HepG2 (cell line): ENCODE results near the gene KRTAP5-6. TPM values are rescaled to one million over a fixed set of nuclear protein-coding genes. Genes with fewer than 3 reads are reported as not detected.

Experiments used
- KAT2B ChIP-seq: fragments of 150-350 bp; IDR thresholded peaks from 2 replicates; pipeline ENCODE4 v1.6.1; 2014; ENCODE audit warnings: low read depth, low read length, borderline replicate concordance
- MTF1 ChIP-seq: sonication (generic); formaldehyde crosslinking; IDR thresholded peaks from 2 replicates; pipeline ENCODE4 v1.5.0; 2020; ENCODE audit warnings: missing genetic modification reagents
- RXRA ChIP-seq: sonication (generic); formaldehyde crosslinking; IDR thresholded peaks from 2 replicates; pipeline ENCODE4 v1.5.1; 2020; ENCODE audit warnings: missing genetic modification reagents
- ZNF263 ChIP-seq: sonication (generic); formaldehyde crosslinking; IDR thresholded peaks from 2 replicates; pipeline ENCODE4 v1.4.0; 2020; ENCODE audit warnings: missing genetic modification reagents
- ZNF326 ChIP-seq: sonication (generic); formaldehyde crosslinking; IDR thresholded peaks from 2 replicates; pipeline ENCODE4 v1.4.0; 2020; ENCODE audit warnings: missing genetic modification reagents, borderline replicate concordance
- polyA plus RNA-seq, 8 experiments: library from polyadenylated mRNA; depleted of rRNA in 3 of 8; stranded (reverse) in 7 of 8; unstranded in 1 of 8; fragments of >200 nt; fragmentation: Illumina TruSeq in 4 of 8; extraction: Trizol in 4 of 8; gene quantifications; 2 replicates each; pipeline versions ENCODE4 v1.2.1 to v1.2.3, GENCODE V29; 2011 to 2016; ENCODE audit warnings: low read depth in 4 of 8, missing spikeins in 1 of 8, mixed read lengths in 1 of 8; ENCODE audit not compliant: insufficient read depth in 1 of 8
- total RNA-seq, 5 experiments: library from RNA; depleted of rRNA; stranded (reverse); fragments of >200 nt; fragmentation: Illumina TruSeq; extraction: Trizol; gene quantifications; 2 replicates each; pipeline ENCODE4 v1.2.3, GENCODE V29; 2016; ENCODE audit warnings: low read depth in 1 of 5
- TF ChIP-seq, protein P1 (sequence below): sonication (generic); formaldehyde crosslinking; IDR thresholded peaks from 2 replicates; pipeline ENCODE4 v1.4.0; 2020; ENCODE audit warnings: mild to moderate bottlenecking, missing genetic modification reagents
- TF ChIP-seq, protein P2 (sequence below): sonication (generic); formaldehyde crosslinking; IDR thresholded peaks from 2 replicates; pipeline ENCODE4 v1.8.0; 2022; ENCODE audit warnings: missing genetic modification reagents, mild to moderate bottlenecking, inconsistent platforms, borderline replicate concordance
- TF ChIP-seq, protein P3 (sequence below), 2 experiments: sonication (generic) in 1 of 2; formaldehyde crosslinking in 1 of 2; IDR thresholded peaks; 2 replicates each; pipeline versions ENCODE4 v1.4.0 to v1.6.1; 2016 to 2020; ENCODE audit warnings: borderline replicate concordance in 1 of 2, low read depth in 1 of 2, mild to moderate bottlenecking in 1 of 2, missing genetic modification reagents in 1 of 2
- TF ChIP-seq, protein P4 (sequence below), 2 experiments: sonication (generic) in 1 of 2; formaldehyde crosslinking in 1 of 2; IDR thresholded peaks; 2 replicates each; pipeline versions ENCODE4 v1.5.1 to v1.6.1; 2011 to 2020; ENCODE audit warnings: borderline replicate concordance in 1 of 2, low read depth in 1 of 2, low read length in 1 of 2, mild to moderate bottlenecking in 1 of 2, missing genetic modification reagents in 1 of 2, moderate library complexity in 1 of 2

The KRTAP5-6 gene
- total and polyA plus RNA-seq, 2 of the 13 experiments (the other 11 are each of a cell fraction or from before 2014, with no cell fraction given): not detected

DNA sequence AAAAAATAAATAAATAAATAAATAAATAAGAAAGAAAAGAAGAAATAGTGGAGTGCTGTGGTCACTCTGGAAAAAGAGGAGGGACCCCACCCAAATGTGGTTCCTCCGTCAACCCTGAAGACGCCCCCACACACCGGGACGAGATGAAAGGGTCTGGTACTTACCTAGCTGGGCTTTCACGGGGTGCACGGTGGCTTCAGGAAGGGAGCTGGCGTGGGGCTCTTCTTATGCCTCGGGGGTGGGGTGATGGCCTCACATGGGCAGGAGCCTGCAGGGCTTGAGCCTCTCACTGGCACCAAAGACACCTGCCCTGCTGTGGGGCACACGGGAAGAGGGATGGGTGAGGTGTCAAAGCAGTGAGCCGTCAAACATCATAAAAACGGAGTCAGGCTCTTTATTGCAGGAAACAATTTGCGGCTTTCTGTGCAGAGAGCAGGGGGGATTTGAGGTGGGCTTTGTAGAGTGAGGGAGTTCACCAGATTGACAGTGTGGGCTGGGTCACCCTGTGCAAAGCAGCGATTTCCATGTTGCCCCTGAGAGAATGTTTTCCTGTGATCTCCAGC is 28.0 kb upstream of the KRTAP5-6 start (continued):
- TF ChIP-seq, protein P1, sequence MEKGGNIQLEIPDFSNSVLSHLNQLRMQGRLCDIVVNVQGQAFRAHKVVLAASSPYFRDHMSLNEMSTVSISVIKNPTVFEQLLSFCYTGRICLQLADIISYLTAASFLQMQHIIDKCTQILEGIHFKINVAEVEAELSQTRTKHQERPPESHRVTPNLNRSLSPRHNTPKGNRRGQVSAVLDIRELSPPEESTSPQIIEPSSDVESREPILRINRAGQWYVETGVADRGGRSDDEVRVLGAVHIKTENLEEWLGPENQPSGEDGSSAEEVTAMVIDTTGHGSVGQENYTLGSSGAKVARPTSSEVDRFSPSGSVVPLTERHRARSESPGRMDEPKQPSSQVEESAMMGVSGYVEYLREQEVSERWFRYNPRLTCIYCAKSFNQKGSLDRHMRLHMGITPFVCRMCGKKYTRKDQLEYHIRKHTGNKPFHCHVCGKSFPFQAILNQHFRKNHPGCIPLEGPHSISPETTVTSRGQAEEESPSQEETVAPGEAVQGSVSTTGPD (CRISPR knock-in tag): no peak
- no peak for TF ChIP-seq ZNF263 (CRISPR knock-in tag)
- TF ChIP-seq MTF1 (CRISPR knock-in tag): no peak
- TF ChIP-seq, protein P2, sequence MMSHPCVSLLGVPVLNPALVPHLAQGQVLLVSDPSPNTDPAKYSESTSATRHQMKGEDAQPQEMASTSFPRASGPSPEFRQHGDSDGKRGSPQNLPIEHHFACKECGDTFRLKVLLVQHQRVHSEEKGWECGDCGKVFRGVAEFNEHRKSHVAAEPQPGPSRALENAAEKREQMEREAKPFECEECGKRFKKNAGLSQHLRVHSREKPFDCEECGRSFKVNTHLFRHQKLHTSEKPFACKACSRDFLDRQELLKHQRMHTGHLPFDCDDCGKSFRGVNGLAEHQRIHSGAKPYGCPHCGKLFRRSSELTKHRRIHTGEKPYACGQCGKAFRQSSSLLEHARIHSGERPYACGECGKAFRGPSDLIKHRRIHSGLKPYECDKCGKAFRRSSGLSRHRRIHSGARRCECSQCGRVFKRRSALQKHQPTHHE (CRISPR knock-in tag): no peak
- TF ChIP-seq KAT2B: no peak
- TF ChIP-seq ZNF326 (CRISPR knock-in tag): no peak
- TF ChIP-seq, protein P3, sequence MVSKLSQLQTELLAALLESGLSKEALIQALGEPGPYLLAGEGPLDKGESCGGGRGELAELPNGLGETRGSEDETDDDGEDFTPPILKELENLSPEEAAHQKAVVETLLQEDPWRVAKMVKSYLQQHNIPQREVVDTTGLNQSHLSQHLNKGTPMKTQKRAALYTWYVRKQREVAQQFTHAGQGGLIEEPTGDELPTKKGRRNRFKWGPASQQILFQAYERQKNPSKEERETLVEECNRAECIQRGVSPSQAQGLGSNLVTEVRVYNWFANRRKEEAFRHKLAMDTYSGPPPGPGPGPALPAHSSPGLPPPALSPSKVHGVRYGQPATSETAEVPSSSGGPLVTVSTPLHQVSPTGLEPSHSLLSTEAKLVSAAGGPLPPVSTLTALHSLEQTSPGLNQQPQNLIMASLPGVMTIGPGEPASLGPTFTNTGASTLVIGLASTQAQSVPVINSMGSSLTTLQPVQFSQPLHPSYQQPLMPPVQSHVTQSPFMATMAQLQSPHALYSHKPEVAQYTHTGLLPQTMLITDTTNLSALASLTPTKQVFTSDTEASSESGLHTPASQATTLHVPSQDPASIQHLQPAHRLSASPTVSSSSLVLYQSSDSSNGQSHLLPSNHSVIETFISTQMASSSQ (IDR thresholded peaks at IDR 0.05; ENCODE audit: low read depth): no peak
- TF ChIP-seq, protein P3 (CRISPR knock-in tag; IDR thresholded peaks at IDR 0.05; ENCODE audit: borderline replicate concordance): no peak
- no peak for TF ChIP-seq RXRA
- TF ChIP-seq, protein P4, sequence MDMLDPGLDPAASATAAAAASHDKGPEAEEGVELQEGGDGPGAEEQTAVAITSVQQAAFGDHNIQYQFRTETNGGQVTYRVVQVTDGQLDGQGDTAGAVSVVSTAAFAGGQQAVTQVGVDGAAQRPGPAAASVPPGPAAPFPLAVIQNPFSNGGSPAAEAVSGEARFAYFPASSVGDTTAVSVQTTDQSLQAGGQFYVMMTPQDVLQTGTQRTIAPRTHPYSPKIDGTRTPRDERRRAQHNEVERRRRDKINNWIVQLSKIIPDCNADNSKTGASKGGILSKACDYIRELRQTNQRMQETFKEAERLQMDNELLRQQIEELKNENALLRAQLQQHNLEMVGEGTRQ (IDR thresholded peaks at IDR 0.05; ENCODE audit: low read depth, low read length): no peak
- TF ChIP-seq, protein P4 (CRISPR knock-in tag; IDR thresholded peaks at IDR 0.05; ENCODE audit: borderline replicate concordance): no peak
